A673 (cell line): Measurements from ENCODE around the gene GSAP.

Experiments used
- EZH2 ChIP-seq: fragments of 200-600 bp; sonication (generic); IDR thresholded peaks from 2 replicates; pipeline ENCODE4 v1.6.1; 2017; ENCODE audit warnings: borderline replicate concordance, low read depth, mild to moderate bottlenecking, mixed read lengths, antibody characterized with exemption, low read length; ENCODE audit not compliant: poor library complexity, severe bottlenecking
- TF ChIP-seq, protein P1 (sequence below): fragments of 300-800, 200-600 bp; sonication (generic); conservative IDR thresholded peaks from 2 replicates; pipeline ENCODE4 v1.5.1; 2017; ENCODE audit warnings: low read depth, mild to moderate bottlenecking, antibody characterized with exemption, low read length, moderate library complexity, mixed read lengths

DNA sequence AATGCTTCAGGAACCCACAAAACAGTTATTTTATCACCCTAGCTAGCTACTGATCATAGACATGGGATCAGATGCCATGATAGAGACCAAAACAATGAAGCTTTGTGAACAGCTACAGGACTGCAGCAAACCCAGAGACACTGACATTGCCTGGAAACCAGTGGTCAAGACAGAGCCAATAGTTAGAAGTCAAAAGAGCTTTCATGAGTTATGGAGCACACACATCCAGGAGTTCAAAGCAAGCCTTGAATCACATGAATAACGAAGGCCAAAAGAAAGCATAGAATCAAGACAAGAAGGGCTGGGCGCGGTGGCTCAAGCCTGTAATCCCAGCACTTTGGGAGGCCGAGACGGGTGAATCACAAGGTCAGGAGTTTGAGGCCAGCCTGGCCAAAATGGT, 34.5 kb upstream of the GSAP start:
- TF ChIP-seq, protein P1, sequence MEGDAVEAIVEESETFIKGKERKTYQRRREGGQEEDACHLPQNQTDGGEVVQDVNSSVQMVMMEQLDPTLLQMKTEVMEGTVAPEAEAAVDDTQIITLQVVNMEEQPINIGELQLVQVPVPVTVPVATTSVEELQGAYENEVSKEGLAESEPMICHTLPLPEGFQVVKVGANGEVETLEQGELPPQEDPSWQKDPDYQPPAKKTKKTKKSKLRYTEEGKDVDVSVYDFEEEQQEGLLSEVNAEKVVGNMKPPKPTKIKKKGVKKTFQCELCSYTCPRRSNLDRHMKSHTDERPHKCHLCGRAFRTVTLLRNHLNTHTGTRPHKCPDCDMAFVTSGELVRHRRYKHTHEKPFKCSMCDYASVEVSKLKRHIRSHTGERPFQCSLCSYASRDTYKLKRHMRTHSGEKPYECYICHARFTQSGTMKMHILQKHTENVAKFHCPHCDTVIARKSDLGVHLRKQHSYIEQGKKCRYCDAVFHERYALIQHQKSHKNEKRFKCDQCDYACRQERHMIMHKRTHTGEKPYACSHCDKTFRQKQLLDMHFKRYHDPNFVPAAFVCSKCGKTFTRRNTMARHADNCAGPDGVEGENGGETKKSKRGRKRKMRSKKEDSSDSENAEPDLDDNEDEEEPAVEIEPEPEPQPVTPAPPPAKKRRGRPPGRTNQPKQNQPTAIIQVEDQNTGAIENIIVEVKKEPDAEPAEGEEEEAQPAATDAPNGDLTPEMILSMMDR = no peak
- no peak for TF ChIP-seq EZH2
